ENCODE results near the gene MMEL1. TPM values are rescaled to one million over a fixed set of nuclear protein-coding genes. Genes with fewer than 3 reads are reported as not detected.

MMEL1 gene
- total and polyA plus RNA-seq, 2 of the 13 experiments (the other 11 are each of a cell fraction or from before 2014, with no cell fraction given) = 0.48 TPM; not detected in 1

- TF ChIP-seq FOXA3 (CRISPR knock-in tag; IDR thresholded peaks at IDR 0.05) = no peak
- no peak for TF ChIP-seq RBM39 (IDR thresholded peaks at IDR 0.05; ENCODE audit: low read depth, low read length, poor library complexity, severe bottlenecking)
Observed at GRCh38 chr1:2602866-2603520, 29.8 kb downstream of the MMEL1 start (continued).

- 22% methylated on average over 13 of the region's 15 CpGs for WGBS (ENCODE audit: low lambda C conversion rate)
- no peak overlapping the region for H3K4me3 ChIP-seq (replicated peaks in 1 of 3; ENCODE audit: insufficient read depth in 1 of 3, low read depth in 2 of 3, low read length in 3 of 3)
- no peak for DNase-seq (ENCODE audit: low spot score)
- H2AFZ ChIP-seq (ENCODE audit: low read length) = no peak overlapping the region
- ChIA-PET POLR2A (no interaction called here), CTCF (ENCODE audit: low intra/inter-chr PET ratio, low total read pairs) (no interaction called here)
- intact Hi-C loops (cut with micrococcal nuclease; ENCODE audit: unreplicated experiment) (no loop called here), in situ Hi-C loops (cut with HindIII; ENCODE audit: extremely low pct_ligation_motif_present, low pct_unique_long_range_greater_than_20kb) (no loop called here)
- H3K4me2 ChIP-seq (ENCODE audit: low read depth, low read length) = no peak overlapping the region
- H4K20me1 ChIP-seq (ENCODE audit: insufficient read depth, low read length) = no peaks in the 10 kb centered on the region
- H3K9me3 ChIP-seq (ENCODE audit: low read length) = no peaks in the 10 kb centered on the region
- no peaks in the 10 kb centered on the region for H3K4me1 ChIP-seq (ENCODE audit: insufficient read depth, low read length)
- no peaks in the 10 kb centered on the region for H3K79me2 ChIP-seq (ENCODE audit: insufficient read depth, low read length)
- H3K9ac ChIP-seq (ENCODE audit: insufficient read depth, low read depth, low read length) = no peak overlapping the region
- no TSS peak for BruUV-seq (replicated peaks)
- no peak overlapping the region for H3K27ac ChIP-seq (ENCODE audit: extremely low read length, insufficient read depth, low read length)
- no peak for FAIRE-seq
- ATAC-seq = no peak
- no peaks in the 10 kb centered on the region for H3K36me3 ChIP-seq (replicated peaks in 1 of 2; ENCODE audit: control insufficient read depth in 1 of 2, insufficient read depth in 2 of 2, low read length in 2 of 2)
- H3K27me3 ChIP-seq (ENCODE audit: control insufficient read depth in 1 of 2, insufficient read depth in 2 of 2, low read length in 2 of 2) = peaks cover 9 to 63% of the 10 kb centered on the region in 2 experiments; a peak in 4 of 5 replicates
- TF ChIP-seq NFE2L2 (IDR thresholded peaks at IDR 0.05; ENCODE audit: low read length) = no peak
- TF ChIP-seq ZUFSP (CRISPR knock-in tag; IDR thresholded peaks at IDR 0.05; ENCODE audit: borderline replicate concordance) = no peak
- no peak for TF ChIP-seq DMAP1 (CRISPR knock-in tag; IDR thresholded peaks at IDR 0.05)
- TF ChIP-seq HIC2 (CRISPR knock-in tag; IDR thresholded peaks at IDR 0.05; ENCODE audit: low read depth) = no peak
- TF ChIP-seq SAFB2 (CRISPR knock-in tag; IDR thresholded peaks at IDR 0.05; ENCODE audit: borderline replicate concordance, low read depth) = no peak
- TF ChIP-seq ZNF619 (CRISPR knock-in tag; IDR thresholded peaks at IDR 0.05) = no peak
- no peak for TF ChIP-seq TFE3 (CRISPR knock-in tag; IDR thresholded peaks at IDR 0.05)
- TF ChIP-seq ZNF569 (CRISPR knock-in tag; IDR thresholded peaks at IDR 0.05; ENCODE audit: borderline replicate concordance) = no peak
- TF ChIP-seq POLR2G (IDR thresholded peaks at IDR 0.05; ENCODE audit: low read depth, low read length) = no peak
- TF ChIP-seq ZBTB10 (CRISPR knock-in tag; IDR thresholded peaks at IDR 0.05; ENCODE audit: borderline replicate concordance) = no peak
- TF ChIP-seq ZNF720 (CRISPR knock-in tag; IDR thresholded peaks at IDR 0.05) = no peak
- no peak for TF ChIP-seq CBFB (CRISPR knock-in tag; IDR thresholded peaks at IDR 0.05)
Observed at GRCh38 chr1:2602311-2602835, 30.4 kb downstream of the MMEL1 start.

Measured in HepG2 (cell line).